Neural progenitor cell (in vitro differentiated cells): ENCODE results near the gene RFX1. TPM values are rescaled to one million over a fixed set of nuclear protein-coding genes. Genes with fewer than 3 reads are reported as not detected.

Source experiments
- DNase-seq: peaks from one replicate; pipeline ENCODE4 v3.0.0-alpha.2; 2016; ENCODE audit warnings: low spot score
- H2AFZ ChIP-seq: fragments of 200-600 bp; sonication (generic); replicated peaks from 2 replicates; pipeline ENCODE4 v1.6.1; 2016; ENCODE audit warnings: antibody characterized with exemption
- H3F3A ChIP-seq: fragments of 200-600 bp; sonication (generic); 2 replicates; pipeline ENCODE4 v1.6.1; 2016; ENCODE audit warnings: antibody characterized with exemption, low read depth
- H3K27ac ChIP-seq: fragments of 200-600 bp; sonication (generic); 2 replicates; pipeline ENCODE4 v1.5.1; 2016; ENCODE audit warnings: mild to moderate bottlenecking
- H3K27me3 ChIP-seq: fragments of 200-600 bp; sonication (generic); 2 replicates; pipeline ENCODE4 v1.6.1; 2016; ENCODE audit warnings: mild to moderate bottlenecking, moderate library complexity
- H3K36me3 ChIP-seq: fragments of 200-600 bp; sonication (generic); 2 replicates; pipeline ENCODE4 v1.5.1; 2016
- H3K4me1 ChIP-seq: fragments of 200-600 bp; sonication (generic); 2 replicates; pipeline ENCODE4 v1.6.1; 2016; ENCODE audit warnings: mixed run types
- H3K4me2 ChIP-seq: fragments of 200-600 bp; sonication (generic); 2 replicates; pipeline ENCODE4 v1.6.1; 2016
- H3K4me3 ChIP-seq: fragments of 200-600 bp; sonication (generic); 2 replicates; pipeline ENCODE4 v1.5.1; 2016
- H3K79me2 ChIP-seq: fragments of 200-600 bp; sonication (generic); 2 replicates; pipeline ENCODE4 v1.6.1; 2016; ENCODE audit warnings: low read depth
- H3K9ac ChIP-seq: fragments of 200-600 bp; sonication (generic); 2 replicates; pipeline ENCODE4 v1.6.1; 2016
- H3K9me3 ChIP-seq: fragments of 200-600 bp; sonication (generic); 2 replicates; pipeline ENCODE4 v1.5.1; 2016; ENCODE audit warnings: low read depth
- H4K20me1 ChIP-seq: fragments of 200-600 bp; sonication (generic); 2 replicates; pipeline ENCODE4 v1.6.1; 2016; ENCODE audit warnings: low read depth
- H3K27ac Mint-ChIP-seq: 3 replicates; pipeline ENCODE4 v1.8.0; 2021; ENCODE audit warnings: mixed read lengths
- H3K27me3 Mint-ChIP-seq: 2 replicates; pipeline ENCODE4 v1.8.0; 2022; ENCODE audit warnings: low read depth, mild to moderate bottlenecking, inconsistent platforms, moderate library complexity, mixed read lengths; ENCODE audit not compliant: insufficient read depth
- H3K36me3 Mint-ChIP-seq: 3 replicates; pipeline ENCODE4 v1.8.0; 2021; ENCODE audit warnings: mixed read lengths
- H3K4me1 Mint-ChIP-seq: 3 replicates; pipeline ENCODE4 v1.8.0; 2021; ENCODE audit warnings: mixed read lengths
- H3K4me3 Mint-ChIP-seq: 3 replicates; pipeline ENCODE4 v1.8.0; 2021; ENCODE audit warnings: mild to moderate bottlenecking, moderate library complexity, mixed read lengths
- H3K9me3 Mint-ChIP-seq: 3 replicates; pipeline ENCODE4 v1.8.0; 2020; ENCODE audit warnings: mixed read lengths
- CTCF ChIP-seq: fragments of 200-600 bp; sonication (generic); IDR thresholded peaks from 2 replicates; pipeline ENCODE4 v1.5.1; 2017; ENCODE audit warnings: antibody characterized with exemption, mild to moderate bottlenecking
- EZH2 ChIP-seq: fragments of 200-600 bp; sonication (generic); IDR thresholded peaks from 2 replicates; pipeline ENCODE4 v1.6.1; 2017; ENCODE audit warnings: antibody characterized with exemption, mild to moderate bottlenecking, moderate library complexity
- EZH2phosphoT487 ChIP-seq: fragments of 200-600 bp; sonication (generic); IDR thresholded peaks from 2 replicates; pipeline ENCODE4 v1.6.1; 2017; ENCODE audit warnings: antibody characterized with exemption
- total RNA-seq: library from RNA; depleted of rRNA; stranded (reverse); fragments of >200 nt; gene quantifications from 2 replicates; pipeline ENCODE4 v1.2.3, GENCODE V29; 2015; ENCODE audit warnings: low replicate concordance

Gene RFX1
- total RNA-seq, 1 donor from 2014 or later: 1.0 TPM

GRCh38 chr19:13937479-13938300, 68.4 kb downstream of the RFX1 start:
- peak overlapping the region; percentile 92 for H2AFZ ChIP-seq
- peaks cover 22% of the 10 kb centered on the region for H3K4me1 ChIP-seq
- H3K27me3 ChIP-seq: no peaks in the 10 kb centered on the region
- no peaks in the 10 kb centered on the region for H3K79me2 ChIP-seq
- H3K27me3 Mint-ChIP-seq: peaks cover 14% of the 10 kb centered on the region
- peak; percentile 48 for DNase-seq
- H4K20me1 ChIP-seq: no peaks in the 10 kb centered on the region
- H3K4me3 Mint-ChIP-seq: peak overlapping the region; percentile 70
- no peaks in the 10 kb centered on the region for H3K36me3 Mint-ChIP-seq
- peak overlapping the region; percentile 58 for H3K27ac Mint-ChIP-seq
- peak overlapping the region; percentile 80 for H3K4me2 ChIP-seq
- TF ChIP-seq CTCF (no peak), EZH2phosphoT487 (no peak)
- H3K36me3 ChIP-seq: no peaks in the 10 kb centered on the region
- H3K9ac ChIP-seq: no peak overlapping the region
- H3F3A ChIP-seq: peaks cover 10% of the 10 kb centered on the region
- H3K4me3 ChIP-seq: peak overlapping the region; percentile 19
- H3K9me3 Mint-ChIP-seq: no peaks in the 10 kb centered on the region
- H3K9me3 ChIP-seq: no peaks in the 10 kb centered on the region
- no peak overlapping the region for H3K27ac ChIP-seq
- H3K4me1 Mint-ChIP-seq: peaks cover 28% of the 10 kb centered on the region

- Histone ChIP-seq H4K20me1 (no peaks in the 10 kb centered on the region), H3K27me3 (no peaks in the 10 kb centered on the region), H3K4me3 (no peak overlapping the region), H3F3A (peaks cover 10% of the 10 kb centered on the region), H3K79me2 (no peaks in the 10 kb centered on the region), H3K9me3 (no peaks in the 10 kb centered on the region), H3K4me2 (peak overlapping the region; percentile 65), H3K27ac (no peak overlapping the region), H2AFZ (peak overlapping the region; percentile 89), H3K9ac (no peak overlapping the region), H3K4me1 (peaks cover 22% of the 10 kb centered on the region), H3K36me3 (no peaks in the 10 kb centered on the region)
- TF ChIP-seq CTCF (no peak), EZH2 (no peak), EZH2phosphoT487 (no peak)
- Mint-ChIP-seq H3K27ac (no peak overlapping the region), H3K36me3 (no peaks in the 10 kb centered on the region), H3K4me3 (no peak overlapping the region), H3K27me3 (peaks cover 14% of the 10 kb centered on the region), H3K4me1 (peaks cover 28% of the 10 kb centered on the region), H3K9me3 (no peaks in the 10 kb centered on the region)
- DNase-seq: peak; percentile 74
Observed at GRCh38 chr19:13935765-13936510, 70.2 kb downstream of the RFX1 start.

- H3K4me1 ChIP-seq: peaks cover 22% of the 10 kb centered on the region
- no peaks in the 10 kb centered on the region for H3K79me2 ChIP-seq
- H2AFZ ChIP-seq: no peak overlapping the region
- no peak for TF ChIP-seq EZH2phosphoT487
- no peak for TF ChIP-seq EZH2
- TF ChIP-seq CTCF: no peak
- no peak overlapping the region for H3K4me2 ChIP-seq
- no peaks in the 10 kb centered on the region for H3K9me3 ChIP-seq
- H3K4me1 Mint-ChIP-seq: peaks cover 28% of the 10 kb centered on the region
- H3K9me3 Mint-ChIP-seq: no peaks in the 10 kb centered on the region
- no peaks in the 10 kb centered on the region for H4K20me1 ChIP-seq
- peak overlapping the region; percentile 40 for H3K27ac Mint-ChIP-seq
- no peak for DNase-seq
- no peak overlapping the region for H3K27ac ChIP-seq
- peaks cover 12% of the 10 kb centered on the region for H3K27me3 Mint-ChIP-seq
- no peaks in the 10 kb centered on the region for H3K36me3 Mint-ChIP-seq
- H3K27me3 ChIP-seq: no peaks in the 10 kb centered on the region
- peaks cover 10% of the 10 kb centered on the region for H3F3A ChIP-seq
- H3K36me3 ChIP-seq: no peaks in the 10 kb centered on the region
- H3K4me3 Mint-ChIP-seq: peak overlapping the region; percentile 27
- no peak overlapping the region for H3K9ac ChIP-seq
- H3K4me3 ChIP-seq: no peak overlapping the region
Observed at GRCh38 chr19:13934785-13935109, 71.4 kb downstream of the RFX1 start.
